ENCODE results near the gene HLA-DPB1.

DNA sequence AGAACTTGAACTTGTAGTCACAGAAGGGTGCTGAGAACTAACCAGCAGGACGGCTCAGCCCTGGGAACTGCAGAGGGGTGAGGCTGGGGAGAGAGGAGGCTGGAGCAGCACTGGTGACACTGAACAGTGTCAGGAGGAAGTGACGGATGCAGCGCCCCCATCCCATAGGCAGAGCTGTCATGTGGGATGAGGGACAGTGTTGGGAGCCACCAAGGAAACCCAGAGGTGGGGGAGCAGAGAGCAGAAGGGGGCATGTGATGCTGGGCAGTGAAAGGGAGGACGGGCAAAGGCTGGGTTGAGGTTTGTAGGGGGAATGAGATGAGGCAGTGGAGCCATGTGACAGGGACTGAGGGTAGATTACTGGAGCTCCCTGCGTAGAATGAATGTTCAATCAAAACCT, 2.1 kb downstream of the HLA-DPB1 start:
- TF ChIP-seq CTCF (IDR thresholded peaks at IDR 0.05) (no peak), POLR2A (IDR thresholded peaks at IDR 0.05) (no peak)
